Upper lobe of right lung (tissue), 1 donor: ENCODE data around the gene CACTIN. TPM values are rescaled to one million over a fixed set of nuclear protein-coding genes. Genes with fewer than 3 reads are reported as not detected.
A peak's percentile ranks its signal among the peaks of the same experiment; 100 is the strongest.

Source experiments
- ATAC-seq: fragments of 200-7000 bp; cut with Tn5 transposase; one replicate; pipeline ENCODE4 v1.9.1; 2020; ENCODE audit warnings: mild to moderate bottlenecking, moderate library complexity
- DNase-seq: peaks from one replicate; pipeline ENCODE4 v3.0.0-alpha.2; 2020
- H3K27ac ChIP-seq: fragments of 200-600 bp; one replicate; pipeline ENCODE4 v1.8.0; 2022
- H3K27me3 ChIP-seq: fragments of 200-600 bp; one replicate; pipeline ENCODE4 v1.8.0; 2022; ENCODE audit warnings: mild to moderate bottlenecking
- H3K36me3 ChIP-seq: fragments of 200-600 bp; one replicate; pipeline ENCODE4 v1.8.0; 2022
- H3K4me1 ChIP-seq: fragments of 200-600 bp; one replicate; pipeline ENCODE4 v1.8.0; 2022
- H3K4me3 ChIP-seq: fragments of 200-600 bp; one replicate; pipeline ENCODE4 v1.8.0; 2022; ENCODE audit warnings: mild to moderate bottlenecking
- H3K9me3 ChIP-seq: fragments of 200-600 bp; one replicate; pipeline ENCODE4 v1.8.0; 2022
- CTCF ChIP-seq: fragments of 200-600 bp; IDR thresholded peaks from one replicate; pipeline ENCODE4 v1.8.0; 2022; ENCODE audit warnings: antibody characterized with exemption
- intact Hi-C: fragments of 100-400 bp; cut with DNase I; formaldehyde crosslinking; loops from one replicate; pipeline ENCODE4 v1.11.0; 2022
- total RNA-seq: library from RNA; stranded (reverse); fragmentation: NEBNext Ultra II Directional; extraction: Animal tissue kit (Norgen Biotek cat#: 25700); gene quantifications from one replicate; pipeline ENCODE4 v1.2.1, GENCODE V29; 2021
- donor health status: DM: no; HTN: yes; CAD: no; lungs with severe emphysema.

CACTIN gene
- total RNA-seq, 1 donor from 2014 or later = 24.3 TPM

- H3K4me1 ChIP-seq = peaks cover 22% of the 10 kb centered on the region
- no peaks in the 10 kb centered on the region for H3K36me3 ChIP-seq
- H3K27me3 ChIP-seq = no peaks in the 10 kb centered on the region
- TF ChIP-seq CTCF = no peak
- peak overlapping the region; percentile 37 for H3K27ac ChIP-seq
- DNase-seq (no peak), ATAC-seq (no peak)
- no peak overlapping the region for H3K4me3 ChIP-seq
- H3K9me3 ChIP-seq = no peaks in the 10 kb centered on the region
- intact Hi-C loops = no loop called here
Measured at GRCh38 chr19:3603121-3603811, 23.3 kb downstream of the CACTIN start.

- Histone ChIP-seq H3K4me3 (no peak overlapping the region), H3K27ac (no peak overlapping the region), H3K9me3 (no peaks in the 10 kb centered on the region), H3K4me1 (peaks cover 6% of the 10 kb centered on the region), H3K27me3 (no peaks in the 10 kb centered on the region), H3K36me3 (no peaks in the 10 kb centered on the region)
- intact Hi-C loops = no loop called here
- no peak for DNase-seq
- ATAC-seq = no peak
- TF ChIP-seq CTCF = no peak
Measured at GRCh38 chr19:3601021-3601420, 25.6 kb downstream of the CACTIN start.

- H3K27ac ChIP-seq = no peak overlapping the region
- peak; percentile 62 for DNase-seq
- intact Hi-C loops = no loop called here
Measured at GRCh38 chr19:3599776-3600187, 26.8 kb downstream of the CACTIN start.

GRCh38 chr19:3595521-3596061 is 31.0 kb downstream of the CACTIN start:
- ATAC-seq = no peak
- DNase-seq = no peak
- intact Hi-C loops = no loop called here
- Histone ChIP-seq H3K27me3 (no peaks in the 10 kb centered on the region), H3K4me1 (no peaks in the 10 kb centered on the region), H3K4me3 (no peak overlapping the region), H3K27ac (no peak overlapping the region), H3K9me3 (no peaks in the 10 kb centered on the region), H3K36me3 (no peaks in the 10 kb centered on the region)
- no peak for TF ChIP-seq CTCF

More at GRCh38 chr19:3599776-3600187, 26.8 kb downstream of the CACTIN start:
- no peak for ATAC-seq
- Histone ChIP-seq H3K4me1 (peaks cover 6% of the 10 kb centered on the region), H3K4me3 (no peak overlapping the region), H3K36me3 (no peaks in the 10 kb centered on the region), H3K9me3 (no peaks in the 10 kb centered on the region), H3K27me3 (no peaks in the 10 kb centered on the region)
- no peak for TF ChIP-seq CTCF

GRCh38 chr19:3593156-3593555 is 33.4 kb downstream of the CACTIN start:
- no peak for DNase-seq
- Histone ChIP-seq H3K4me3 (no peak overlapping the region), H3K4me1 (no peaks in the 10 kb centered on the region), H3K27ac (no peak overlapping the region), H3K36me3 (no peaks in the 10 kb centered on the region), H3K9me3 (no peaks in the 10 kb centered on the region), H3K27me3 (no peaks in the 10 kb centered on the region)
- intact Hi-C loops = no loop called here
- no peak for TF ChIP-seq CTCF
- no peak for ATAC-seq
